Inflammatory macrophage treated with lipopolysaccharide for 4 hours (primary cell): ENCODE results near the gene RNF19B.
"Not testable (repeated sequence)": the region's sequence is repeated elsewhere in the genome, so short reads cannot be mapped to it uniquely, and the experiment has no call there.

Experiments
- DNase-seq: peaks from one replicate; pipeline ENCODE4 v3.0.0-alpha.2; 2020

The RNF19B gene

DNA sequence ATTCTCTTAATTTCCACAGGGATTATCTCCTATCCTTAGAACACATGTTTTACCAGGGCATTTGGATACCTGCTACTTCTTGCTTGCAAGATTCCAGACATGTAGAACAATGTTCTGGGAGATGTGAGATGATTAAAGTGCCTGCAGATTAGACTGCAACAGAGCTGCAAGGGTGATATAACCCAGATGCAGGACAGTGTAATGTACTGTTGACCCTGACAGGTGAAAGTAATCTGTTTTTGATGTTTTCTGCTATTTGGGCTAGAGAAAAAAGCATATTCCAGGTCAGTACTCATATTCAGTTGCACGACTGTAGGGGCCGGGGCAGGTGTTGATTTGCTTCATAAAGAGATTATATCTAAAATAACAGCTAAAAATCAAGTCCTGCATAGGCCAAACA, 36.3 kb downstream of the RNF19B start:
- no peak for DNase-seq

DNA sequence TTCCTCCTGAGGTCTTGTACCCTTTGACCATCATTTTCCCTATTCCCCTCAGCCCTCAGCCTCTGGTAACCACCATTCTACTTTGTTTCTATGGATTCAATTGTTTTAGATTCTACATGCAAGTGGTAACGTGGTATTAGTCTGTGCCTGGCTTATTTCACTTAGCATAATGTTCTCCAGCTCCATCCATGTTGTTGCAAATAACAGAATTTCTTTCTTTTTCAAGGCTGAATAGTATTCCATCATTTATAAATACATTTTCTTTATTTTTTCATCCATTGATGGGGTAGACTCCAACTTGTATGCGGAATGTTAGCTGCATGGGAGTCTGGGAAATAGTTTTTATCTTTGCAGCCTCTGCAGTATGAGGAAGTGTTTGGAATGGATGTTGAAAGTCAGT, 37.2 kb downstream of the RNF19B start:
- no peak for DNase-seq

DNA sequence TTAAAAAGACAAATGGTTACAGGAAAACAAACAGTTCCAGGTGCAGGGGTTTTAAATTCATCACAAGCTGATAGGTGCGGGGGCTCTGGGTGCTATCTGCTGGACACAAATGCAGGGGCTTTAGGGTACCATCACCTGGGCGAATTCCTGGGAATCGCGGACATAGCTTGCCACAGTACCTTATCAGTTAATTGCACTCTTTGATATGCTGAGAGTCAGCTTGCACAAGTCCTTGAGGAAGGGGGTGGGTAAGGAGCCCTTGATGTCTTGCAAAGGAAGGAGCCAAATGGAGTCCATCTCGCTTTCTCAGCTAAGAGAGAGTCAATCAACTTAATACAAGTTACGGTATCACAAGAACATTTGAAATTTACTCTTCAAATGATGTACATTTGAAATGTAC, 38.0 kb downstream of the RNF19B start:
- no peak for DNase-seq

DNA sequence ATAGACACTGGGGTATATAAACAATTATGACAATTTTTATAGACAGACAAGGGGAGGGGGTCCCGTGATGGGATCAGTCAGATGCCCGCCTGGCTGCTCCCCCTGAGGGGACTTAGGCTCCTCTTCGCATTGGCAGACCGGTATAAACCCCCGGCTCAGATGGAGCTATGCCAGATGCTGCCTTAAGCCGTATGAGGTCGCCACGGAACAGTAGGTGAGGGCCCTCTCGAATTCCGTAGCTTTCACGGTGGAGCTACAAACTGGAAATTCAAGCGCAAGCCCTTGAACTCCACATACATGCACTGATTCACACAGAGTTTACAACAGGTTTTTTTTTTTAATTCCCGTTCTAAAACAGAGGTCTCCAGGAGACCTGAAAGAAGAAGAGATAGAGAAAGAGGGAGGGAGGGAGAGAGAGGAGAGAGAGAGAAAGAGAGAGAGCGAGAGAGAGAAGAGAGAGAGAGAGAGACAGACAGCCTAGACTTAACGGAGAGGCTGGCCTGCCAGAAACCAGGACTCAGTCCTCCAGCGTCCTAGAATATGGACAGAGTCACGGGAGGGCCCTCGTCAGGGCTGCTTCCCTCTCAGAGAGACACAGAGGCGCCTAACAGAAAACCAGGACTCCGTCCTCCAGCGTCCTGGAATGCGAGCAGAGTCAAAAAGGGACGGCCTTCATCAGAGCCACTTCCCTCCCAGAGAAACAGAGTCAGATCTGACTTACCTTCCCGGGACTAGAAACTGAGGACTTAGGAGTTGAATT, 39.0 kb downstream of the RNF19B start:
- DNase-seq: no peak

DNA sequence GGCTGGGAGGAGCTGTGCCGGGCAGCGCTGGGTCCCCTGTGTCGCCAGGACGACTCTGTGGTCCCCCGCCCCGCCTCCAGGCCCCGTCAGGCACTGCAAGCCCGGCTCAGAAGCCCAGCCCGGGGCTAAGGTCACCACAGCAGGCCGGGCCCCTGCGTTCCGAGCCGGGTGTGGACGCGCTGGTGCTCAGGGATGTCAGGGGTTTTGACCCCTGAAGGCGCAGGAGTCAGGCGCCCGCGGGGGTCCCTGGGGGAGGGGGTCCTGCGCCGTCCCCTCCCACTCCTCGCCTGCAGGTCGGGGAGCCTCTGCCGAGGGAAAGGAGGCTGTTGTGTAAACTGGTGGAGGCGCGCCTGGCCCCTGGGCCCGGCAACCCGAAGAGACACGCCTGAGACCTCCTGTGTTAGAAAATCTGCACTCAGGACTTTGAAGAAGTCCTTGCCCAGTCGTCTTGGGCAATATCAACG, 39.7 kb downstream of the RNF19B start:
- DNase-seq: no peak

DNA sequence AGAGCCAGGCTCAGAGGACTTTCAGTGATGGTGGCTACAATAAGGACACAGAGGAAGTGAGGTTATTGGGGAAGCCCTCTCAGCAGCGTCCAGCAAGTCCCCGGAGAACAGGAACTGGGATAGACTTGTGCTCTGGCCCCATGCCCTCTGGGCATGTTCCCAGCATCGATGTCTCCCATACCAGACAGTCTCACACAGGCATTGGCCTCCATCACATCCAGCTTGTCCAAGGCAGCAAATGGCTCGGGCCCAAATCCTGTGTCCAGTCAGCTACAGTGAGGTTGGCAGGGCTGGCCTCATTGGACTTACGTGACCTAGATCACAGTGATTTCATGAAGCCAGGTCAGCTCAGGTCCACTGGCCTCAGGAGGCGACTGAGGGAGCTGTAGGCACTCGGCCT, 43.8 kb downstream of the RNF19B start:
- DNase-seq: no peak

DNA sequence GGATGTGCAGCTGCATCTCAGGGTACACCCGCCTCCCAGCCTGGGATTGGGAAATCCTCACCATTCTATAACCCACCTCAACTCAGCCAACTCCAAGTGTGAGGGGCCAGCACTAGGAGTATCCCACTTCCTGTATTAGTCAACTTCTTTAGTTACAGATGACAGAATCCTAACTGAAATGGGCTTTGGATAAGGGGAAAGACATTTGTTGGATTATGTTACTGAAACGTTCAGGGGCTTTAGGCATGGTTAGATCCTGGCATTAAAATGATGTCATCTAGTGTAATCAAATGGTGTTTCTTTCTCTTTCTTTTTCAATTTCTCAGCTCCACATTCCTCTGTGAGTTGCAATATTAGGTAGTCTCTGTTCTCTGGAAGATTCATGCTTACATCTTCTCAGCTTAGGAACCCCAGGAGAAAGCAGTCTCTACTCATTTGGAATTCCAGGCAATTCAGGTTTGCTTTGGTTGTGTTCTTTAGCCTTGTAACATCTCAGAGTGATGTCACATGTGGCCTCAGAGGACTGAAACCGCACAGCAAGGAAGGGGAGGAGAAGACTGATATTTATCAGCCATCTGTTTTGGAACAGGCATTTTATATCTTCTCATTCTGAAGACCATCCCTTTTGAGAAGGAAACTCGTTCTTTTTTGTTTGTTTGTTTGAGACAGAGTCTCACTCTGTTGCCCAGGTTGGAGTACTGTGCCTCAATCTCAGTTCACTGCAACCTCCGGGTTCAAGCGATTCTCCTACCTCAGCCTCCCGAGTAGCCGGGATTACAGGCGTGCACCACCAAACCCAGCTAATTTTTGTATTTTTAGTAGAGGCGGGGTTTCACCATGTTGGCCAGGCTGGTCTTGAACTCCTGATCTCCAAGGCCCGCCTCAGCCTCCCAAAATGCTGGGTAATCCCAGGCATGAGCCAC, 44.5 kb downstream of the RNF19B start:
- DNase-seq: peak; percentile 49

DNA sequence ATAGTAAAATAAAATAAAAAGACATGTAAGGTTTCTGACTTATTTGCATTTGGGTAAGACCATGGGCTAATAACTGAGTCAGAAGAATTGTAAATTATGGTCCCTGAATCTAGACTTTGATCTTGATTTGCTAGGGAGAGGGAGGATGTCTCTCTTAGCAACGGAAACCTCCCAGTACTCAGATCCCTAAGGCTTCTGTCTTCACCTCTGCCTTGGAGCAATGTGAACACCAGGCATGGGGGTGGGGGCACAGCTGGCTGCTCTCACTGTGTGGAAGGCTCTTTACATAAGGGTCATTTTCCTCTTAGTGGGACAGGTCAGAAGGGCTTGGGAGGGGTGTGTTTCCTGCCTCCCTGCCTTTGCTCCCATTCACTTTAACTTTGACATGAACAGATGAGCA, 46.4 kb downstream of the RNF19B start:
- DNase-seq: no peak

DNA sequence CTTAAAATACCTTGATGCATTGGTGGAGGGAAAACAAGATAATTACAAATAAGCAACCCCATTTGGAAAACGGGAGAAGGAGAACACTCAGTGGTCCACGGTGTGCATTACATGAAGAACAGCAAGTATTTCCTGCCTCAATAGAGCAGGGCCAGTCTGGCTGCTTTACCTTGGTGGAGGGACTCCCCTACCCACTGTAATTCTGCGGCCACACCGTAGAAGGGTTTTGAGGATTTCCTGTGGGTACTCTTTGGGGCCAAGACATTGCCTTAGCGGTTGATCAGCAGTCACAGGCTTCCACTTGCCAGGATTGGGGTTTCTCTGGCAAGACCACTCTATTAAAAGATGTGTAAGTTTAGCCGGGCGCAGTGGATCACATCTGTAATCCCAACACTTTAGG, 47.1 kb downstream of the RNF19B start:
- no peak for DNase-seq

DNA sequence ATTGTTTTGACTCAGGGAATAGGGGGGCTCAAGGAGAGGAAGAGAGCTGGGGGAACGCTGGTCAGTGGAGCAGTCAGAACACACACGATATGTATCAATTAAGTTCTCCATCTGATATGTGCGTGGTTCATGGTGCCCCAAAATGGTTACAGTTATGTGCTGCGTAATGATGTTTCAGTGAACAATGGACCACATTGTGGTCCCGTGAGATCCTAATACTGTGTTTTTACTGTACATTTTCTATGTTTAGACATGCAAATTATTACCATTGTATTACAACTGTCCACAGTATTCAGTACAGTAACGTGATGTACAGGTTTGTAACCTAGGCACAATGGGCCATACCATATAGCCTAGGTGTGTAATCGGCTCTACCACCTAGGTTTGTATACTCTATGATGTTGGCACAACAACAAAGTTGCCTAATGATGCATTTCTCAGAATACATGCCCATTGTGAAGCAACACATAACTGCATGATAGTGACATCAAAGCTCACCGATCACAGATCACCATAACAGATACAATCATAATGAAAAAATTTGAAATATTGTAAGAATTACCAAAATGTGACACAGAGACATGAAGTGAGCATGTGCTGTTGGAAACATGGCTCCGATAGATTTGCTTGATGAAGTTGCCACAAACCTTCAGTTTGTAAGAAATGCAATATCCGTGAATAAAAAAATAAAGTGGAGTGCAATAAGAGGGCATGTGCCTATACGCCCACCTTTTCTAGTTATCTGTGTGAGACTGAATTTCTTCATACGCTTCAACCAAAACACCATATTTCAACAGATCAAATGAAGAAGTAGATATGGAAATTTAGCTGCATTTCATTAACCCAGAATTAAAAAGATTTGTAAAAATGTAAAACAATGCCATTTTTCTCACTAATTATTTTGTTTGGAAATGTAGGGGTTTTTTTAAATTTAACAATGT, 48.6 kb downstream of the RNF19B start:
- DNase-seq: no peak

DNA sequence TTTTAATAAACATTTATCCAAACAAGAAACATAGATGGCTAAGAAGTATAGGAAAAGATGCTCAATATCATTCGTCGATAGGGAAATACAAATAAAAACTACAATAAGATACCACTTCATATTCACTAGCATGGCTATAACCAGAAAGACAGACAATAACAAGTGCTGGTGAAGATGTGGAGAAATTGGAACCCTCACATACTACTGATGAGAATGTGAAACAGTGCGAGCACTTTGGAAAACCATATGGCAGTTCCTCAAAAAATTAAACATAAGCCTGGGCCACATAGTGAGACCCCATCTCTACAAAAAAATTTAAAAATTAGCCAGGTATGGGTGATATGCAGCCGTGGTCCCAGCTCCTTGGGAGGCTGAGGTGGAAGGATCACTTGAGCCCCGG, 54.3 kb downstream of the RNF19B start:
- no peak for DNase-seq

DNA sequence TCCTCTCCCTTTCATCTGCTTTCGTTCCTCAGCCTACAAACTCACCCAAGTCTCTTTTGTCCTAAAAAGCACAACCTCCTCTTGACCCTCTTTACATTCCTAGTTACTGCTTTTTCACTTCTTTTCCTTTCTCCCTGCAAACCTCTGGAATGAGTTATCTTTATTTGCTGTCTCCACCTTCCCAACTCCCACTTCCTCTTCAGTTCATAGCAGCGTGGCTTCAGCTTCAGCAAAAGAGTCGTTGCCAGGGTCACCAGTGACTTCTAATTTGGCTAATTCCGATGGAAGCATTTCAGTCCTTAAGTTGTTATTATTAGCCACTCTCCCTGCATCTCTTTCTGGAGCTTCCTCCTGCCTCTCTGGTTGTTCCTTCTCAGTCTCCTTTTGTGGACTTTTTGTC, 57.2 kb downstream of the RNF19B start:
- no peak for DNase-seq

DNA sequence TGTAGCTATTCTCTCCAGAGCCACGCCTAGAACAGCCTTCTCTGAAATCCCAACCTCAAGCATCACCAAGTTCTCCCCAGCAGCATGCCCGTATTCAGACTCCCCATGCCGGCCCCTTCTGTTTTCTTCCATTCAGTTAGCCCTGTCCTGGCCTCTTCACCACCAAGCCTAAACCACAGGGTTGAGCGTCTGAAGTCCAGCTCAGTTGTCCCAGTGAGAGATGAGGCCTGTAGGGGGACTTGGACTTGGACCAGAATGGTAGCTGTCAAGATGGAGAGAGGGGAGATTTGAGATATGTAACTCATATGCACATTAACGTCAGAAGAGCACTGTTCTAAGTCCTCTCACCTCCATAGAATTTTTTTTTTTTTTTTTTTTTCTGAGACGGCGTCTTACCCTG, 58.0 kb downstream of the RNF19B start:
- DNase-seq: no peak

DNA sequence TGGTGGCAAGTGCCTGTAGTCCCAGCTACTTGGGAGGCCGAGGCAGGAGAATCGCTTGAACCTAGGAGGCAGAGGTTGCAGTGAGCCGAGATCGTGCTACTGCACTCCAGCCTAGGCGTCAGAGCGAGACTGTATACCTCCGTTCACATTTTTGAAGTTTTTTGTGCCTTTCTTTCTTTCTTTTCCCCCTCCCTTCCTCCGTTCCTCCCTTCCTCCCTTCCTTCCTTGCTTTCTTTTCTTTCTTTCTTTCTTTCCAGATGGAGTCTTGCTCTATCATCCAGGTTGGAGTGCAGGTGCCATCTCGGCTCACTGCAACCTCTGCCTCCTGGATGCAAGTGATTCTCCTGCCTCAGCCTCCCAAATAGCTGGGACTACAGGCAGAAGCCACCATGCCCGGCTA, 59.0 kb downstream of the RNF19B start:
- not testable (repeated sequence) for DNase-seq

DNA sequence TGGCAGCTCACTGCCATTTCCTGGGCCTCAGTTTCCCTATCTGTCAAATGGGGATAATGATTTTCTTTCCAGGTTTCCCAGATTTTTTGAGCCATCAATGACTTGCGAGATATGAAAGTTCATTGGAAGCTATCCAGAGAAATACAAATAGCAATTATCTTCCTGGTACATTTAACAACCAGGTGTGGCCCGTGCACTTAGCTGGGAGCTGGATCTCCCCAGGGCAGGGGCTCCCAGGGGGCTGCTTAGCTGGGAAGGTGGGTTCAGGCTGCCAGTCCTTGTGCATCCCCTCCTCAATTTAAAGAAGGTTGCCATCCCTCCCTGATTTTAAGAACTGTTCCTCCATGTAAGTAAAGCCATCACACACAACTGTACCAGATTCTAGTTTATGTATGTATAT, 59.8 kb downstream of the RNF19B start:
- no peak for DNase-seq

DNA sequence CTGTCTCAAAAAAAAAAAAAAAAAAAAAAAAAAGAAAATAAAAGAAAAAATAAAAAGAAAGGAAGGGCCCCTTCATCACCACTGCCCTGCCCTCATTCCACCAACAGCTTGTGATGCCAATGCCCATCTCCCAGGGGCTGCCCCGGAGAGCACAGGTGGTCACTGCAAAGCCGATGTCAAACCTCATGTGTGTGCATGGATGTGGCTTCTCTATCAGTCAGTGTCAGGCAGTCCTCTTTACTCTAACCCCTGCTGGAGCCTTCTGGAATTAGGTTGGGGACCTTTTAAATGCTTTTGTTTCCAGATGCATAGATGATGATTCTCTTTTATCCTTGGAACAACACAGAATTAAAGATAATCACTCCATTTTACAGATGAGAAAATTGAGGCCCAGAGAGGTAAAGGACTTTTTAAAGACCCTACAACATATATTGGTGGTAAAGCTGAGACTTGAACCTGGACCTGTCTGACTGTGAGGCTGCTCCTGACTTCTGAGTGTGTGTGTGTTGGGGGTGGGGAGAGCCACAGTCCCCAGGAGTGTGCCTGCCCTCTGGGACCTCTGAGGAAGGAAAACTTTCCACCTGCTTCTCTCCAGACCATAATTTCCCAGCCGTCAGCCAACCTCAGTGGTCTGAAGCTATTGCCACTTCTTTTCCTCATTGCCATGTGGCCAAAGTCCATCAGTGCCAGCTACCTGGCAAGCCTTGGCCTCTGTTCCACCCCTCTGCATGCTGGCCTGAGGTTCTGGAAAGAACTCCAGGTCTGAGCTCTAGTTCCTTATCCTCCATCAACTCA, 60.4 kb downstream of the RNF19B start:
- no peak for DNase-seq

DNA sequence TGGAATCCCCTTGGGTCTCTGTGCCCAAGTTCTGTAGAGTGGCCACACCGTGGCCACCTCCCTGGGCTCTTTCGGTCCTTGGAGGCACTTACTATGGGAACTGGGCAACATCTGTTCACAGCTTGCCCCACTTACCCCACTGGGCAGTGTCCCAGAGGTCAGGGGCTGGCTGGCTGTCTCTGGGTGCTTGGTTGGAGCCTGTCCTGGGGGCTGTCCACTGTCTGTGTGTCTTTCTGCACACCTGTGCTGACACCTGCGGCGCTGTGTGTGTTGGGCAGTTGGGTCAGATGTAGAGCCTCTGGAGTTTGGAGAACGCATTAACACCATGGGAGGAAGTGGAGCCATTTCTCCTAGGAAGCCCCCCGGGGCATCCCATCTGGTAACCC, 62.1 kb downstream of the RNF19B start:
- DNase-seq: no peak

DNA sequence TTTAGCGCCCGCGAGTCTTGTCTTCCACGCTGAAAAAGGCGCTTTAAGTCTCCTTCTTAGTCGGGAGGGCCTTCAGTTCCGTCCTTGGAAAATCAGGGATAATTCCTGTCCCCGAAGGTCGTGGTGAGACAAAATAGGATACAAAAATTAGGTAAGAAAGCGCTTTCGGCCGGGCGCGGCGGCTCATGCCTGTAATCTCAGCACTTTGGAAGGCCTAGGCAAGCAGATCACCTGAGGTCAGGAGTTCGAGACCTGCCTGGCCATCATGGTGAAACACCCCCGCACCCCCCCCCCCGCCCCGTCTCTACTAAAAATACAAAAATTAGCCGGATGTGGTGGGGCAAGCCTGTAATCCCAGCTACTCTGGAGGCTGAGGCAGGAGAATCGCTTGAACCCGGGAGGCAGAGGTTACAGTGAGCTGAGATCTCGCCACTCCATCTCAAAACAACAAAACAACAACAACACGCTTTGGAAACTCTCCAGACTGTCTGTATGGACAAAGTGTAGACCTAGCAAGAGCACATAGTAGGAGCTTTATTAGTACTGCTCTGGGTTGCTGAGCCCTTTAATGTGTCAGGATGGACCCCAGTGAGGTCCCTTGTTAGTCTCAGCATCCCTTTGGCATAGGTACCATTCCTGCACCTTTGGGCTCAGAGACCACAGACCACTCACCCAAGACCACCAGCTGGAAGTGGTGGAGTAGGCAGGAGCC, 62.6 kb downstream of the RNF19B start:
- no peak for DNase-seq

DNA sequence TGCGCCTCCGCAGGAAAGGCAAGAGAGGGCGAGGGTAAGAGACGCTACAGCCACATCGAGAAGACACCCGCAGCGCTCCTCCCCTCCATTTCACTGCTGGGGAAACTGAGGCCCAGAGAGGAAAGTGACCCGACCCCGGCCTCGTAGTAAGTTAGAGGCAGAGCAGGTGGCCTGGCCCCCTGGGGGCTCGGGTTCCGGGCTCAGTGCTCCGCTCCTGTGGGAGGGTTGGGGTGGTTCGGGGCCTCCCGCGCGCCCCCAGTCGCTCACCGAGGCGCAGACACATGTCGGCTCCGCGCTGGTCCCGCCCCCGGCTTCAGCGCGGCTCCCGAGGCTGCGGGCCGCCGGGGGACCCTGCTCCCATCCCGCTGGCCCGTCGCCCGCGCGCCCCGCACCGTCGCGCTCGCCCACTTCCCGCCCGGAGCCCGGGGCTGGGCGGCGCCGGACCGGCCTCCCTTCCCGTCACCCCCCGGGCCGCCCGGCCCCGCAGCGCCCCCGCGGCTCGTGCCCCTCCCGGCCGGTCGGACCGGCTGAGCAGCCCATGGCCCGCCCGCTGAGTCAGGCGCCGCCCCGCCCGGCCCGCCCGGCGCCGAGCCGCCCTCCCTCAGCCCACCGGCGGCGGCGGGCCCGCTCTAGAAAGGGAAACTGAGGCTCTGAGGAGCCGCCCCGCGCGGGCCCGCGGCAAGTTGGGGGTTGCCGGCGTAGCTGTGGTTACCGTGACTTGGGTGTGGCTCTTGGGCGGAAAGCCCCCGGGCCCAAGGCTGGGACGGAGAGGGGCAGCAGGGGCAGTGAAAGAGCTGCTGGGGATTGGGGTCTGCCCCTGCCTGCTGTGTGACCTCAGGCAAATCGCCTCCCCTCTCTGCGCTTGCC, 63.4 kb downstream of the RNF19B start, which contains the start of gene TMEM54:
TMEM54 (minus strand) TSS at position 434 of the 867 bp plus-strand sequence; CDS start at position 283, 151 bp downstream.
- DNase-seq: no peak

DNA sequence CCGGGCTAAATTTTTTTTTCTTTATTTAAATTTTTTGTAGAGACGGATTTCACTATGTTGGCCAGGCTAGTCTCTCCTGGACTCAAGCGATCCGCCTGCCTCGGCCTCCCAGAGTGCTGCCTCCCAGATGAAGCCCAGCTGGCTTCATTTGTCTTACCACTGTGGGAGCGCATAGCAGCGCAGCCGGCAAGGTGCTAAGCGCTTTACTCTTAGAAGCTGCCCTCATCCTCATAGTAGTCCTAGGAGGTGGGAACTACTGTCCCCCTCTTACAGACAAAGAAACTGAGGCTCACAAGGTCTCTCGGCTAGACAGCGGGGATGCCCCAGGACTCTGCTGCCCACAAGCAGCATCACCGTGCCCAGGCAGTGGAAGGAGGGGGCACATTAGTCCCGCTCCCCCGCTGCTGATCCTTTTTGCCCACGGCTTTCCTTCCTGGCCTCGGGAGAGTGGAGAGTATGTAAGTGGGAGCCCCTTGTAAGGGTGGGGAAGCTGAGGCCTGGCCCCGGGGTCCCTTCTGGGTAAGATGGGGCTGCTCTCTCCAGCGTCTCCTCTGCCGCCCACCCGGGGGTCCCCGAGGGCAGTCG, 64.1 kb downstream of the RNF19B start:
- DNase-seq: no peak
